Hematopoietic multipotent progenitor cell treated with erythropoietin and hydrocortisone succinate and interleukin-3 and kit ligand, for 17 days (in vitro differentiated cells): ENCODE measurements around the gene KRTAP2-4.
"Not testable (repeated sequence)": the region's sequence is repeated elsewhere in the genome, so short reads cannot be mapped to it uniquely, and the experiment has no call there.

Experiments
- DNase-seq: peaks from one replicate; pipeline ENCODE4 v3.0.0-alpha.2; 2015; ENCODE audit warnings: low spot score

KRTAP2-4 gene

GRCh38 chr17:41071606-41072360, 6.1 kb upstream of the KRTAP2-4 start:
- no peak for DNase-seq

GRCh38 chr17:41069031-41069430, 3.4 kb upstream of the KRTAP2-4 start:
- no peak for DNase-seq

GRCh38 chr17:41067281-41067680, 1.6 kb upstream of the KRTAP2-4 start:
- DNase-seq: no peak

GRCh38 chr17:41065016-41065689, 526 bp downstream of the KRTAP2-4 start:
- DNase-seq: not testable (repeated sequence)

- DNase-seq: no peak
These were observed 1.4 kb downstream of the KRTAP2-4 start for GRCh38 chr17:41064301-41064700.

- DNase-seq: no peak
These were observed 2.2 kb downstream of the KRTAP2-4 start for GRCh38 chr17:41063449-41063848.

GRCh38 chr17:41061964-41062363, 3.7 kb downstream of the KRTAP2-4 start:
- DNase-seq: no peak

- no peak for DNase-seq
These were observed 5.6 kb downstream of the KRTAP2-4 start, which contains the start of gene KRTAP2-3 for GRCh38 chr17:41060052-41060604. TSS of gene KRTAP2-3 (minus strand) at chr17:41060114. CDS start at chr17:41060050, 64 bp downstream.

GRCh38 chr17:41059276-41060051, 6.2 kb downstream of the KRTAP2-4 start:
- not testable (repeated sequence) for DNase-seq

GRCh38 chr17:41058741-41059140, 6.9 kb downstream of the KRTAP2-4 start:
- DNase-seq: no peak

GRCh38 chr17:41057547-41057946, 8.1 kb downstream of the KRTAP2-4 start:
- DNase-seq: no peak

- not testable (repeated sequence) for DNase-seq
These were observed 10.5 kb downstream of the KRTAP2-4 start, which contains the start of gene KRTAP2-2 for GRCh38 chr17:41055130-41055529. TSS of gene KRTAP2-2 (minus strand) at chr17:41055230. CDS start at chr17:41055211, 19 bp downstream.

GRCh38 chr17:41054556-41054955, 11.1 kb downstream of the KRTAP2-4 start:
- DNase-seq: not testable (repeated sequence)

GRCh38 chr17:41054025-41054424, 11.7 kb downstream of the KRTAP2-4 start:
- DNase-seq: no peak

GRCh38 chr17:41052566-41052965, 13.1 kb downstream of the KRTAP2-4 start:
- DNase-seq: no peak

- DNase-seq: no peak
These were observed 16.6 kb downstream of the KRTAP2-4 start for GRCh38 chr17:41049110-41049509.

- no peak for DNase-seq
These were observed 17.2 kb downstream of the KRTAP2-4 start for GRCh38 chr17:41048441-41048840.

- not testable (repeated sequence) for DNase-seq
These were observed 18.8 kb downstream of the KRTAP2-4 start, which contains the start of gene KRTAP2-1 for GRCh38 chr17:41046735-41047465. TSS of gene KRTAP2-1 (minus strand) at chr17:41047316. CDS start at chr17:41047267, 49 bp downstream.

GRCh38 chr17:41042953-41043352, 22.7 kb downstream of the KRTAP2-4 start:
- DNase-seq: no peak

- not testable (repeated sequence) for DNase-seq
These were observed 24.7 kb downstream of the KRTAP2-4 start, which contains the start of gene KRTAP1-1 for GRCh38 chr17:41040783-41041571. TSS of gene KRTAP1-1 (minus strand) at chr17:41041450. CDS start at chr17:41041397, 53 bp downstream.
